CD4-positive, alpha-beta T cell treated with Interferon gamma for 1 hour (primary cell): ENCODE measurements around the gene DUSP22.

Experiments
- DNase-seq: peaks from one replicate; pipeline ENCODE4 v3.0.0-alpha.2; 2020

The DUSP22 gene

DNA sequence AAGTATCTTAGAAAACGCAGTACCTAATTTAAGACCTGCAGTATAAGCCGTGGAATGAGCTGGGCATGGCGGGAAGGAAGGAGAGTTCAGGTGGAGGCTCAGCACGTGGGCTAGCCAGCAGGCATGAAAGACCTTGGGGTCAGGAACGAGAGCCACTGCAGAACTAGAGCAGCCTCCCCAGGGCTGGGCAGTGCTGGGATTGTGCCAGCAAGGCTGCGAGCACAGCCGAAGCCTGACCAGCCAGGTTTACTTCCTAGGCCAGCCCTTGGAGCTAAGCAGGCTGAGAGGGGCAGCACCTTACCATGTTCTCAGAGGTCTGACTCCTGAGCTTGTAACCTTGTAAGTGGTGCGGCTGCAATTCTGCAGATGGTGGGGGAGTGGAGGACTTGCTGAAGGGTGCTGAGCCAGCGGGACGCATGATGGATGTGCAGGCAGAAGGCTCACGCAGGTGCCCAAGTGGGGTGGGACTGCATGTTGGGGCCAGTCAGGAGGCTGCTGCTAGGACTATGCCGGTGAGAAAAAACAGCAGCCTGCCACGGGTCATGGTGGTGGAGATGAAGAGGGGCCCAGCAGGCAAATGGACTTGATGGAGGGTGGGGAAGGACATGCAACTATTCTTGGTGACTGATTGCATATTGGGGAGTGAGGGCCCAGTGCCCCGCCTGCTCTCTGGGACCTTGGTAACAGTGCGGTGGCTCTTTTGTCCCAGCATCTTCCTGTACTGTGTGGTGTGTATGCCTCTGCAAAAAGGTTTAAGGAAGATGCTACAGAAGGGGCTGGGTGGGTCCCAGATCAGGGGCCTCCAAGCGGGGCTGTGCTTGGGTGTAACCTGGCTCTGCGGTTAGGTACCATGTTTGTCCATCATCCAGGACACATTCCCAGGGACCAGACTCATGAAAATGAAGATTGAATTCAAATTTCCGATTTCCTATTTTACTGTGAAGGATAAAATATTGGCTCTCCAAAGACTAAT lies 61.6 kb downstream of the DUSP22 start:
- no peak for DNase-seq

GRCh38 chr6:354631-355280 lies 62.5 kb downstream of the DUSP22 start:
- no peak for DNase-seq

DNA sequence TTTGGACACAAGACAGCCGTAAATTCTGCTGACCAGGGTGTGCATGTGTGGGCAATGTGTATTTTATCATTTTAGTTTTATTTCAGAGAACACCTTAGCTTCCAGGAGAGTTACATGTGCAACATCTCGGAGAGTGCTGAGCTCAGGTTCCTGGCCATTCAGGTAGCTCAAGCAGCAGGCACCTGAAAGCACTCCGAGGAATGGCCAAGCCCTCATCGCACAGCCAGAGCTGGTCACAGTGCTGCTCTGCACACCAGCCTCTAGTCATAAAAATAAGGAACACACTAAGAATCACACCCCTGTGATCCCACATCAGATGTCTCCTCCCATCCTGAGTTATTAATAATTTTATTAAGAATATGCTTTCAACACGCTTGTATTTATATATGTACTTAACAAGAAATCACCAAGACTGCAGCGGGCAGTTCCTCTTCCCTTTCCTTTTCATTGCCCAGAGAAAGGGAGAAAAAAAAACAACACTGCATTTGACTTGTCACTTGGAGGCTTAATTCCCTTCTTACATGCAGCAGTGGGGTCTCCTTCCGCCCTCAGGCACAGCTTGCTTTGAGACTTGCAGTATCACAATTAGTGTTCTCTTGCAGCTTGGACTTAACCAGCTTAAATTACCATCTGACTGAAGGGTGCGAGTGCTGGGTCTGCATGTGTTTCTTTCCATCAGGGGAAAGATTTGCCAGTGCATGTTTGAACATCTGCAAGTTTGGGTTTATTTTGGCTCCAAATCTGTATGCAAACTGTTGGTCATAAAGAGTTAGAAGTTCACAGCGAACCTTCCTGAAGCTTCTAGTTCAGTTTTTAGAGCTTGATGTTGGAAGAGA lies 63.3 kb downstream of the DUSP22 start:
- no peak for DNase-seq

- peak; percentile 39 for DNase-seq
Measured at GRCh38 chr6:356828-357251, 64.6 kb downstream of the DUSP22 start.

DNA sequence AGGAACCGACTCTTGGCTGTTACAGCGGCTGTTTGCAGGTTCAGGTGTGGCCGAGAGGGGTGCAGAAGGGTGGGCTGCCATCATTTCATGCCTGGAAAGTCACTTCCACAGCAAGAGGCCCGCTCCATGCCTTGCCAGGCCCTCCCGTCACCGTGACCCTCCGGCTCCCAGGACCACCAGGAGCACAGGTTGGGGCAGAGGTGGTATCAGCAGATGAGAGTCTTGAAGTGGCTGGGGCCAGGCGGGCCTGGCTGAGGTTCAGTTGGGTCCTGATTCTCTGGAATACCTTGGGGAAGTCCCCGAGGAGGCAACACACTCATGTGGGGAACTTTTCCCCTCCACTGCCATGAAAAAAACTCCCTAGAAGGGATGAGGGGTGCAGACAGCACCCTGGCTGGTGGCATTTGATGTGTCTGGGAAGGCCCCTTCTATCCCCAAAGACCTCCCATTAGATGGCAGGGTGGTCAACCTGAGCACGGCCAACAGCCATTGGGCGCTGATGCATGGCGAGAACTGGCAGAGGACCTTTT lies 65.0 kb downstream of the DUSP22 start:
- no peak for DNase-seq

DNA sequence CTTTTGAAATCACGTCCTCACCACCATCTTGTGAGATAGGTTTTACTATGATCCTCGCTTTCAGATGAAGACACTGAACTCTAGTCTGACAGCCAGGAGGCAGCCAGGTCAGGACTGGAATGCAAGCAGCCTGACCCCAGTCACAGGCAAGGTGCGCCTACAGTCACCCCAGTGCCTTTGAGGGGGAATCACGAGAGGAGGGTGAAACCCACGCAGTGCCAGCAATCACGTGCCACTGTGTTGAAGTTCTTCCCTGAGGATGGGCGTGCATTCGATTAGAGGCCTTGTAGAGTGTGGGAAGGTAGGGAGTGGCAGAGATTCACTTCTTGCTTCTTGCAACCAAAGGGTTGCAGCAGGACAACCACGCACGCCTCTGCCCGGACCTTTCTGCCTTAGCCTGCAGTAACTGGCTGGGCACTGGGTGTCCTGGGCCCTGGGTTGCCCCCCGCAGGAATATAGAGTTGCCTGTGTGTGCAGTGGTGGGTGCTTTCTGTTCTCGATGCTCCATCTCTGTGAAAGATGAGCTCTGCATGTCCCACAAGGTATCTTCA lies 65.6 kb downstream of the DUSP22 start:
- DNase-seq = no peak

DNA sequence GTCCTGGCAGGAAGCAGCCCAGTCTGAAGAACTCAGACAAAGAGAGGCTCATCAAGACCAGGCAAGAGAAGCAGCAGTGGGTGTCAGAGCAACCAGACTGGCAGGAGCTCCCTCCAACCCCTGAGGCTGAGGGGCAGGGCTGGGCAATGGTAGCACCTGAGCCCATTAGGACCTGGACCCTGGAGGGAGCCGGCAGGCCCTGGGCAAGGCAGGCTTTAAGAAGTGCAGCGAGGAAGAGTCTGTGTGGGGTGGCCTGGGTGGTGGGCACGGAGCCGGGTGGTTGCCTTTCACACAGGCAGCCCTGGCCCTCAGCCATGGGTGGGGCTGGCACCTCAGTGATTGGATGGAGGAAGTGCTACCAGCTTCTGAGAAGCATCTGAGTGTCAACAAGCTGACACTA lies 66.1 kb downstream of the DUSP22 start:
- DNase-seq = peak; percentile 20

DNA sequence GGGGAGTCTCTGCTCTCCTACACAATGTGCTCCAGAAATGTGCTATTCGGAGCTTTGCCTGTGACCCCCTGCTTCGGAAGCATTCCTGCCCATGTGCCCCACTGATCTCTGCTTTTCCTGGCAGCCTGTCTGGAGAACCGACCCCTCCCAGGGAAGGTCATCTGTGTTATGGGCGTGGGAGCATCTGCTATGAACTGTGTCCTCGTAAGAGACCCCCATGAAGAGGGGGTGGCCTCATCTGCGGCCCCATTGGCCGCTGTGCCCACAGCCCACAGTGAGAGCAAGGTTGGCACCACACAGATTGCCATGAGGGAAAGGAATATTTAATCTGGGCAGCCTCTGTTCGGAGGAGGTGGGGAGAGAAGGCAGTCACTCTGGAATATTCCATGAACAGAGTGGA lies 66.6 kb downstream of the DUSP22 start:
- no peak for DNase-seq

GRCh38 chr6:359261-360035 lies 67.2 kb downstream of the DUSP22 start:
- DNase-seq = no peak

- no peak for DNase-seq
Measured at GRCh38 chr6:360349-360748, 68.1 kb downstream of the DUSP22 start.

DNA sequence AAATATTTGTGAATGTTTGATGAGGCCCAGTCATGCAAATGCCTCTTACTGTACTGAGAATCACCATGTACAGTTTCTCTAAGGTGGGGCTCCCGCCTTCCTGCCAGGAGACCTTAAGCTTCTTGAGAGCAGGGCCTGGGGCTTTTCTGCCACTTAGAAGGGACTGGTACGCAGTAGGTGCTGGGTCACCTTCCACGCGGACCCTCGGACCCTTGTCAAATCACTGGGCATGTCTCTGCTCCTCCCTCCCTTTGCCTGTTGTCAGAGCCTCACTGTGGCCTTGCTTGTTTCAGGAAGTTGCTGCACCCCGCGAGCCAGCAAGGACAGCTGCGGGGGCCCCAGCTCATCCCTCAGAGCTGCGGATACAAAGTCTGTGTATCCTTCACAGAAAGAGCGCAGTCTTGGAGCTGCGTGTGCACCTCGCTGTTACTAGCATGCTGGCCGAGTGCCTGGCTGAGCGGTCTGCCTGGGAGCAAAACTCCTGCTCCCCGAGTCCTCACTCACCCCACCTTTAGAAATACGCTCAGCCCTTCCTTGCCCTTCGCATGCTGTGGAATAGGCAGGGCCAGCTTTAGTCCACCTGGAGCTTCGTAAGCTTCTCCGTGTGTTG lies 68.6 kb downstream of the DUSP22 start:
- DNase-seq = no peak

GRCh38 chr6:361411-362132 lies 69.3 kb downstream of the DUSP22 start:
- no peak for DNase-seq

GRCh38 chr6:362231-362923 lies 70.1 kb downstream of the DUSP22 start:
- DNase-seq = no peak

DNA sequence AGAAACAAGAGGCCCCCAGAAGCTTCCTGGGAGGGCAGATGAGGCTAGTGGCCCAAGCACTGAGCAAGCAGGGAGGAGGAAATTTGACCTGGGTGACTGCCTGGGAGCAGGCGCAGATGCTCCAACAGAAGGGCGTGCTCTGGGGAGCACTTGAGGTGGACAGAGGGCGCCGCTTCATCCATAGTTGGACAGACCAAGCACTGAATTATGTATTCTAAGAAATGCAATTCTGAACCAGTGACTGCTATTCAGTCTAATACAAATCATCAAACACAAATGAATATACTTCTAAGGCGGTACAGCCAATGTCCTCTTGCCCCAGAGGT lies 70.6 kb downstream of the DUSP22 start:
- no peak for DNase-seq

GRCh38 chr6:363291-363690 lies 71.0 kb downstream of the DUSP22 start:
- no peak for DNase-seq

GRCh38 chr6:363909-364308 lies 71.6 kb downstream of the DUSP22 start:
- no peak for DNase-seq

DNA sequence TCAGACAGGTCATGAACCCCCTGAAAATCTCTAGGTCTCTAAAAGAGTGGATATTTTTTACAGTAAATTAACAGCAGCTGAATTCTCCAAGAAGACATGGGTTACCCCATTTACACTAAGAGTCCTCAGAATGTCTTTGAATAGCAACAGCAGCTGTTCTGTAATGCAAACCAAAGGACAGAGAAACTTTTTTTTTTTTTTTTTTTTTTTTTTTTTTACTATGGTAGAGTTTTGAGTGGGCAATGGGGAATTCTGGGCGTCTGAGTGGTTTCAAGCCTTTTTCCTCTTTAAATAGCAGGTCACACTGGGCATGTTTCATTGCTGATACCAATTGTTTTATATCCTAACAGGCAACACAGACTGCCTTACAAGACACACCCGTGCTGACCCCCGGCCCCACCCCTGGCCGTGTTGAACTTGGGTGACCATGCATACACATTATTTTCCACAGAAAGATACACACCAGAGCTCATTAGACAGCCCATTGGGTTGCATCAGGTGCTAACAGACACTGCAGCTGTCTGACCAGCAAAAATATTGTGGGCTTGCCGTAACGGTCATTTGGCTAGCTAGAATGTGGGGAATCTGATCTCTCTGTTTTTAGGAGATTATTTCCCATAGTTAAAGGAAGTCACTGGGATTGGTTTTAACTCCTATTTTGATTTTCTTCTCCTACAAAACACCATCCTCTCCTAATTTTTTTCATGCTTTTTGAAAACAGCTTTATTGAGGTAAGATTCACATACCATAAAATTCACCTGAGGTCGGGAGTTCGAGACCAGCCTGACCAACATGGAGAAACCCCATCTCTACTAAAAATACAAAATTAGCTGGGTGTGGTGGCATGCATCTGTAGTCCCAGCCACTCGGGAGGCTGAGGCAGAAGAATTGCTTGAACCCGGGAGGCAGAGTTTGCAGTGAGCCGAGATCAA lies 72.6 kb downstream of the DUSP22 start:
- no peak for DNase-seq

GRCh38 chr6:365835-366234 lies 73.5 kb downstream of the DUSP22 start:
- no peak for DNase-seq
